HepG2 (cell line): ENCODE results near the gene PDSS2. TPM values are rescaled to one million over a fixed set of nuclear protein-coding genes. Genes with fewer than 3 reads are reported as not detected.

ENCODE experiments used
- ATF1 ChIP-seq: IDR thresholded peaks from 2 replicates; pipeline ENCODE4 v1.6.1; 2016; ENCODE audit warnings: mild to moderate bottlenecking, control low read depth
- ATF7-NPFF ChIP-seq: sonication (generic); formaldehyde crosslinking; IDR thresholded peaks from 2 replicates; pipeline ENCODE4 v1.8.1; 2023; ENCODE audit warnings: mild to moderate bottlenecking, low read depth, missing genetic modification reagents, moderate library complexity
- E2F5 ChIP-seq: sonication (generic); formaldehyde crosslinking; conservative IDR thresholded peaks from 2 replicates; pipeline ENCODE4 v1.4.0; 2020; ENCODE audit warnings: missing genetic modification reagents
- FOXA3 ChIP-seq: IDR thresholded peaks from 2 replicates; pipeline ENCODE4 v1.6.1; 2016; ENCODE audit warnings: missing genetic modification reagents, missing compliant biosample characterization
- HCFC1 ChIP-seq: fragments of 150-350 bp; IDR thresholded peaks from 2 replicates; pipeline ENCODE4 v1.6.1; 2014; ENCODE audit warnings: low read depth, low read length
- HNRNPLL ChIP-seq: fragments of 200-400 bp; formaldehyde crosslinking; IDR thresholded peaks from 2 replicates; pipeline ENCODE4 v1.6.1; 2017; ENCODE audit warnings: mild to moderate bottlenecking, low read depth, low read length; ENCODE audit not compliant: poor library complexity, severe bottlenecking
- JUN ChIP-seq: sonication (generic); formaldehyde crosslinking; IDR thresholded peaks from 2 replicates; pipeline ENCODE4 v1.4.0; 2020; ENCODE audit warnings: mild to moderate bottlenecking, missing genetic modification reagents
- MTF2 ChIP-seq: sonication (generic); formaldehyde crosslinking; IDR thresholded peaks from 2 replicates; pipeline ENCODE4 v1.5.0; 2020; ENCODE audit warnings: missing genetic modification reagents, borderline replicate concordance
- MXI1 ChIP-seq: IDR thresholded peaks from 3 replicates; pipeline ENCODE4 v1.6.1; 2012; ENCODE audit warnings: low read depth, low read length, inconsistent platforms, borderline replicate concordance
- PBX3 ChIP-seq: sonication (generic); formaldehyde crosslinking; IDR thresholded peaks from 2 replicates; pipeline ENCODE4 v1.8.1; 2023; ENCODE audit warnings: missing genetic modification reagents, inconsistent platforms, borderline replicate concordance
- RAD21 ChIP-seq: fragments of 450-650 bp; formaldehyde crosslinking; IDR thresholded peaks from 2 replicates; pipeline ENCODE4 v1.5.0; 2020; ENCODE audit warnings: mild to moderate bottlenecking
- RFX3 ChIP-seq: IDR thresholded peaks from 2 replicates; pipeline ENCODE4 v1.6.1; 2016; ENCODE audit warnings: missing biosample characterization, missing genetic modification reagents
- SAFB2 ChIP-seq: sonication (generic); formaldehyde crosslinking; IDR thresholded peaks from 2 replicates; pipeline ENCODE4 v1.5.1; 2020; ENCODE audit warnings: missing genetic modification reagents, low read depth, mild to moderate bottlenecking, borderline replicate concordance
- TFDP1 ChIP-seq: IDR thresholded peaks from 2 replicates; pipeline ENCODE4 v1.6.1; 2016; ENCODE audit warnings: missing compliant biosample characterization, missing genetic modification reagents, borderline replicate concordance
- TIGD3 ChIP-seq: sonication (generic); formaldehyde crosslinking; IDR thresholded peaks from 2 replicates; pipeline ENCODE4 v1.5.1; 2020; ENCODE audit warnings: mild to moderate bottlenecking, missing genetic modification reagents, borderline replicate concordance
- ZFY ChIP-seq: sonication (generic); formaldehyde crosslinking; IDR thresholded peaks from 2 replicates; pipeline ENCODE4 v1.4.0; 2020; ENCODE audit warnings: missing genetic modification reagents
- ZNF160 ChIP-seq: sonication (generic); formaldehyde crosslinking; IDR thresholded peaks from 2 replicates; pipeline ENCODE4 v1.8.0; 2022; ENCODE audit warnings: mild to moderate bottlenecking, inconsistent platforms, missing genetic modification reagents
- ZNF547 ChIP-seq: sonication (generic); formaldehyde crosslinking; IDR thresholded peaks from 2 replicates; pipeline ENCODE4 v1.5.1; 2020; ENCODE audit warnings: mild to moderate bottlenecking, missing genetic modification reagents
- ZNF687 ChIP-seq: sonication (generic); formaldehyde crosslinking; IDR thresholded peaks from 2 replicates; pipeline ENCODE4 v1.5.1; 2020; ENCODE audit warnings: mild to moderate bottlenecking, missing genetic modification reagents, moderate library complexity
- ZNF749 ChIP-seq: sonication (generic); formaldehyde crosslinking; IDR thresholded peaks from 2 replicates; pipeline ENCODE4 v1.8.0; 2022; ENCODE audit warnings: mild to moderate bottlenecking, missing genetic modification reagents, moderate library complexity, borderline replicate concordance
- ZNF777 ChIP-seq: sonication (generic); formaldehyde crosslinking; IDR thresholded peaks from 2 replicates; pipeline ENCODE4 v1.4.0; 2020; ENCODE audit warnings: missing genetic modification reagents
- polyA plus RNA-seq, 8 experiments: library from polyadenylated mRNA; depleted of rRNA in 3 of 8; stranded (reverse) in 7 of 8; unstranded in 1 of 8; fragments of >200 nt; fragmentation: Illumina TruSeq in 4 of 8; extraction: Trizol in 4 of 8; gene quantifications; 2 replicates each; pipeline versions ENCODE4 v1.2.1 to v1.2.3, GENCODE V29; 2011 to 2016; ENCODE audit warnings: low read depth in 4 of 8, missing spikeins in 1 of 8, mixed read lengths in 1 of 8; ENCODE audit not compliant: insufficient read depth in 1 of 8
- total RNA-seq, 5 experiments: library from RNA; depleted of rRNA; stranded (reverse); fragments of >200 nt; fragmentation: Illumina TruSeq; extraction: Trizol; gene quantifications; 2 replicates each; pipeline ENCODE4 v1.2.3, GENCODE V29; 2016; ENCODE audit warnings: low read depth in 1 of 5

PDSS2 gene
- total and polyA plus RNA-seq, 2 of the 13 experiments (the other 11 are each of a cell fraction or from before 2014, with no cell fraction given), result 16.2 to 17.0 TPM

GRCh38 chr6:107114213-107114925 is 345.0 kb downstream of the PDSS2 start (continued):
- TF ChIP-seq SAFB2 (CRISPR knock-in tag) (no peak), HNRNPLL (peak; percentile 51), ATF1 (CRISPR knock-in tag) (no peak), TFDP1 (CRISPR knock-in tag) (peak; percentile 84), ZFY (peak; percentile 95), JUN (CRISPR knock-in tag) (no peak), PBX3 (no peak), ZNF547 (peak; percentile 27; the same call in 1 of the 2 replicates), ZNF777 (CRISPR knock-in tag) (peak; percentile 47; the same call in 1 of the 2 replicates), RAD21 (CRISPR knock-in tag) (peak; percentile 89), ZNF160 (no peak), RFX3 (CRISPR knock-in tag) (no peak), MTF2 (no peak), TIGD3 (CRISPR knock-in tag) (no peak), ZNF749 (no peak), ZNF687 (CRISPR knock-in tag) (peak; percentile 85), MXI1 (no peak; the same call in 2 of the 3 replicates), FOXA3 (CRISPR knock-in tag) (peak; percentile 31; the same call in 1 of the 2 replicates), HCFC1 (no peak), ATF7-NPFF (CRISPR knock-in tag) (no peak; the same call in none of the 2 replicates), E2F5 (CRISPR knock-in tag) (peak; percentile 75)
